Smooth muscle cell of the umbilical artery (primary cell): ENCODE data around the gene HOXA7. TPM values are rescaled to one million over a fixed set of nuclear protein-coding genes. Genes with fewer than 3 reads are reported as not detected.

Experiments used
- total RNA-seq: library from RNA; depleted of rRNA; stranded (reverse); fragments of >200 nt; gene quantifications from 2 replicates; pipeline ENCODE4 v1.2.3, GENCODE V29; 2014

The HOXA7 gene
- 1.0 and 1.8 TPM in 2 replicates for total RNA-seq

DNA sequence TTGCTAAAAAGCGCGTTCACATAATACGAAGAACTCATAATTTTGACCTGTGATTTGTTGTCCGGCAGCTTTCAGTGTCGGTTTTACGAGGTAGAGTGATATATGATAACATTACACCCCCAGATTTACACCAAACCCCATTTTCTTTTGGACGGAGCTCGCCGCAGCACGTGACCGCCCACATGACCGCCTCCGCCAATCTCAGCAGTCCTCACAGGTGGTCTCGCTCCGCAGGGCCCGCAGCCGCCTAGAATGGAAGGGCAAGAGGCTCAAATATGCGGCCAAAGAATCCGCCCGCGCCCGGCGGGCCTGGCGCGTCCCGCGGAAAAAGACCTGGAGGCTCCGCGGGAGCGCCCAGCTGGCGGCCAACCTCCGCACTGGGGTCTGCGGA lies at the start of gene HOXA7:
Gene HOXA7 (minus strand): TSS at position 168 of the 391 bp plus-strand sequence. CDS start 130 bp downstream, at position 38.

DNA sequence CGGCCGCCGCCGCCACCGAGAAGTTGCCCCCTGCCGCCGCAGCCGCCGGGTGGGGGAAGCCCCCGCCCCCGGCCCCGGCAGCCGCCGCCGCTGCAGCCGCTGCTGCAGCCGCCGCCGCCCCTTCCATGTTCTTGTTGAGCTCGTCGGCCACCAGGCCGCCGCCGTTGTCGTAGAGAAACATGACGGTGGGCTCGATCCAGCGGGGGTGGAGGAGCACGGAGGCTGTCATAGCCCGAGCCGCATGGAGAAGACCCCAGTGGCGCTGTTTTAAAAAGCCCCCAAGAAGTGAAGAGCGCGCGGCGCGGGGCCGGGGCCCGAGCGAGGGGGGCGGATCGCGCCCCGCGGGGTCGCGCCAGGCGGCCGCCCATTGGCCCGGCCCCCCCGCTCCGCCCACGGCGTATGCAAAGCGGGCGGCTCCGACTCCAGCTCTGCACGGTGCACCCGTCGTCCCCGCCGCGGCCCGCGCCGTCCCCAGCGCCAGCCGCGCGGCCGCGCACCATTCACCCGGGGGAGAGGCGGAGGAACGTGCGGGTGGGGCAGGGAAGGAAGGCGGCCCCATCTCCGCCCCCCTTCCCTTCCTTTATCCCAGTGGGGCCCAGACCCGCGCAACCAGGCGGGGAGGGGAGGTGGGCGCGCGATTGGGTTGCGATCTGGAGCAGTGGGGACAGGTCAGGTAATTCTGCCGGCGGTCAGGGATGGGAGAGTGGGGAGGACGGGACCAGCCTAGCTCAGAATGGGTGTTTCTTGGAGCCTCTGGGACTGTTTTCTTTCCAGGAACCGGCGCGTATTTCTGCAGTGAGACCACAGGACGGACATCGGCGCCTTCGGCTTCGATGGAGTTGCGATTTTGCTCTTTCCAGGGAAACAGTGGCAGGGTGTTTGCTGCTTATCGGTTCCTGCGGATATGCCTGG lies 43.6 kb upstream of the HOXA7 start, which contains the start of gene HOXA13:
Gene HOXA13 (minus strand): TSS at position 243 of the 912 bp plus-strand sequence. CDS start 14 bp downstream, at position 229.

DNA sequence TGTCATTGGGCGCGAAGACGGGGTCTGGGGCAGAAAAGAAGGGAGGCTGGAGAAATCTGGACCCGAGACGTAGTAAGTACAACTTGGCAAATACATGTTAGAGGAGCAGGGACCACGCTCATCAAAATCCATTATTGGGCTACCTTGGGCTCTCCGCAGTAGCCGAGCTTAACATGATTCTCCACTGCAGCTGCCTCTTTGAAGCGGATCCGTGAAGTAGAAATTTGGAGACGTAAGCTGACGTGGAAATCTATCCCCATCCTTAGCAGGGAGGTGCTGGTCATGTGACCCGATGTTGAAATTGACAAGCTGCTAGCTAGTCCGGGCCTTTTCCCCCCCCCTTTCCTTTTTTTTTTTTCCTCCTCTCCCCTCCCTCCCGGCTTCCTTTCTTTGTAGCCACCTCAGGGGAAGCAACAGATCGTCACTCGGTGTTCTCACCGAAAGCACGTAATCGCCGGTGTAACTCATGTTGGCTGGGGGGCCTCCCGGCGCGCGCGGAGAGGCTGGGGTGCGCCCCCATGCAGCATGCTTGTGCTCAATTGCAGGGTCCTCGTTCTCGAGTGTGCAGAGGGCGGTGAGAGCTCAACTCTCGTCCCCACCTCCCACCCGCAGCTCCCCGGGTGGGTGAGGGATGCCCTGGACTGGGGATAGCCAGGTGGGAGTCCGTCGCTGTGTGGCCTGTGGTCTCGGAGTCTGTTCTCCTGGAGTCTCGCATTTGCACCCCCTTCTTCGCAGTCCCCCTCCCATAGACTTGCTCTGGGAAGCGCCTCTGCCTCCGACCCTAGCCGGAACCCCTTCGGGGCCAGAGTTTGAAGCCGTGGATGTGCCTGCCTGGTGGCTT lies 28.8 kb upstream of the HOXA7 start, which contains the start of gene HOXA11:
Gene HOXA11 (minus strand): TSS at position 220 of the 841 bp plus-strand sequence. CDS start 88 bp downstream, at position 132.

DNA sequence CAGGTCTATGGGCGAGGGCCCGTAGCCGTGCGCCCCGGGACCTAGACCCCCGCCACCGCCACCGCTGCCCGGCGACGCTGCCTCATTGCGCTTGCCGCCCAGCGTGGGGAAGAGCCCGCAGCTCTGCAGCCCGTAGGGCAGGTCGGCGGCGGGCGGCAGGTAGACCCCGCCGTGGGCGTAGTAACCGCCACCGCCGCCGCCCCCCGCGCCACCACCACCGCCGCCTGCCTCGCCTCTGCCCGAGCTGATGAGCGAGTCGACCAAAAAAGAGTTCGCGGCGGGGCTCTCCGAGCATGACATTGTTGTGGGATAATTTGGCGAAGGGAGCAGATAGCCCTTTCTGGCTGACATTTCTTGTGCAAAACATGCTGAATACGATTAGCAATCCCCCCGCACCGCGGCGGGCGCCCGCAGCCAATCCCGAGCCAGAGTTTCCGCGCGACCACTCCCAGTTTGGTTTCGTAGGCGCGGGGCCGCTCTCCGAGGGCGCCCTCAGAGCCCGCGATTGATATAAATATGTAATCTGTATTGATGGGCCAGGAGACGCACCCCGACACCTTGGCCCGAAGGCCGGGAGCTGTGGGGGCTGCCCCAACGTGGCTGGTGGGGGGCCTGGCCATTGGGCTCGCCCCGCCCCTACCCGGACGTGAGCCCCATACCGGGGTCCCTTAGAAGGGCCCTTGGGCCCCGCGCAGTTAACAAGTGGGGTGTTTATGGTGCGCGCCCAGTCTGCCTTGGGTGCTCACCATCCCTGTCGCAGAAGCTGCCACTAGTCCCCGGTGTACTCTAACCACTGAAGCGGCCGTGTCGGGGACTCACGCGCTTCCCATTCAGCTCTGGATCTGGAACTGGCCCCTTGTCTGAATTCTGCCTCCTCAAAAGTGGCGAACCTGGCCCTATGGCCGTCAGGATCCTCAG lies 17.7 kb upstream of the HOXA7 start, which contains the start of gene HOXA10:
Gene HOXA10 (minus strand): TSS at position 365 of the 918 bp plus-strand sequence. CDS start 14 bp downstream, at position 351.

DNA sequence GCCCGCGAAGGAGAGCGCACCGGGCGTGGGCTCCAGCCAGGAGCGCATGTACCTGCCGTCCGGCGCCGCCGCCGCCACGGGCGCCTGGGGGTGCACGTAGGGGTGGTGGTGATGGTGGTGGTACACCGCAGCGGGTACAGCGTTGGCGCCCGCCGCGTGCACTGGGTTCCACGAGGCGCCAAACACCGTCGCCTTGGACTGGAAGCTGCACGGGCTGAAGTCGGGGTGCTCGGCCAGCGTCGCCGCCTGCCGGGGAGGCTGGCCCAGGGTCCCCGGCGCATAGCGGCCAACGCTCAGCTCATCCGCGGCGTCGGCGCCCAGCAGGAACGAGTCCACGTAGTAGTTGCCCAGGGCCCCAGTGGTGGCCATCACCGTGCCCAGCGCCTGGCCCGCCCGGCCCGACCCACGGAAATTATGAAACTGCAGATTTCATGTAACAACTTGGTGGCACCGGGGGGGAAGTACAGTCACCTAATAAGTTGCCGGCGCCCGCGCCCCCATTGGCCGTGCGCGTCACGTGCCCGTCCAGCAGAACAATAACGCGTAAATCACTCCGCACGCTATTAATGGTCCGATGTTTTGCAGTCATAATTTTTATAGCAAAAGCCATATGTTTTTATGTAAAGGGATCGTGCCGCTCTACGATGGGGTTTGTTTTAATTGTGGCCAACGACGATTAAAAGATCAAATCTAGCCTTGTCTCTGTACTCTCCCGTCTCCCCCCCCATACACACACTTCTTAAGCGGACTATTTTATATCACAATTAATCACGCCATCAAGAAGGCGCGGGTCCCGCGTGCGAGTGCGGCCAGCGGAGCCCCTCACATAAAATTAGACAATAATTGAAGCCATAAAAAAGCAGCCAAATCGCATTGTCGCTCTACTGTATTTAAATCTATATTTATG lies 8.9 kb upstream of the HOXA7 start, which contains the start of gene HOXA9:
Gene HOXA9 (minus strand): TSS at position 449 of the 907 bp plus-strand sequence. CDS start 80 bp downstream, at position 369.

DNA sequence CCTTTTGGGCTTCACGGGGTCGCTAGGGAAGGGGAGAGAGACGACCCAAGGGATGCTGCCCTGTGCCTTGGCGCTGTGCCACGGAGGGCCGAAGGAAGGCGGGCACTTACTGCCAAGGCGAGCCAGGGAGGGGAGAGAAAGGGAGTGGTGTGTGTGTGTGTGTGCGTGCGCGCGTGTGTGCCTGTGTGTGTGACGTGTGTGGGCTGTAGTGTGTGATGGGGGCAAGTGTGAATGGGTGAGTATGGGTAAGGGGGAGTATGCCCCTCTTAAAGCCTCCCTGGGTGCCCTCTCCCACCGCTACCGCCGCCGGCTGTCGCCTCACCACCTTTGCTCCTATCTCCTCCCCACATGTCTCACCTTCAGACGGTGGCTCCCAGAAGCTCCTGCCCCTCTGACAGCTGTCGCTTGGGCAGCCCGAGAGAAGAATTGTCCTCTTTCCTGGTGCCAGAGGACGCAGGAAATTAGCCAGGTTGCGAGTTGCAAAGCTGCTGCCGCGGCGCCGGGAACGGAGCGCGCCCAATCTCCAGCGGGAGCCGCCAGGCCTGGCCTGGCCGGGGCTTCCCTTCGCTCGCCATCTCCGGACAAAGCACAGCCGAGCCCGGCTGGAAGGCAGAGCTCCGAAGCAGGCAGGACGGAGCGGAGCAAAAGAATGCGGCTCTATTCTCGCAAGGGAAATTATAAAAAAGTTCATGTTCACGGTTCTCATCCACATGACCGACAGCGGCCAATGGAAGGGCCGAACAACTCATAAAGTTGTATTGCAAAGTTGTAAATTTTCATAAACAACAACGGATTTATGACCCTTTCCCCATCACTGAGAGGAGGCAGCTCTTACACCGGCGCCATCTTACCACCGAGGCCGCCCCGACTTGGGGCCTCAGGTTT lies 4.3 kb downstream of the HOXA7 start, which contains the start of gene HOXA3:
Gene HOXA3 (minus strand): TSS at position 653 of the 885 bp plus-strand sequence. CDS start 41,943 bp downstream, outside the sequence.

DNA sequence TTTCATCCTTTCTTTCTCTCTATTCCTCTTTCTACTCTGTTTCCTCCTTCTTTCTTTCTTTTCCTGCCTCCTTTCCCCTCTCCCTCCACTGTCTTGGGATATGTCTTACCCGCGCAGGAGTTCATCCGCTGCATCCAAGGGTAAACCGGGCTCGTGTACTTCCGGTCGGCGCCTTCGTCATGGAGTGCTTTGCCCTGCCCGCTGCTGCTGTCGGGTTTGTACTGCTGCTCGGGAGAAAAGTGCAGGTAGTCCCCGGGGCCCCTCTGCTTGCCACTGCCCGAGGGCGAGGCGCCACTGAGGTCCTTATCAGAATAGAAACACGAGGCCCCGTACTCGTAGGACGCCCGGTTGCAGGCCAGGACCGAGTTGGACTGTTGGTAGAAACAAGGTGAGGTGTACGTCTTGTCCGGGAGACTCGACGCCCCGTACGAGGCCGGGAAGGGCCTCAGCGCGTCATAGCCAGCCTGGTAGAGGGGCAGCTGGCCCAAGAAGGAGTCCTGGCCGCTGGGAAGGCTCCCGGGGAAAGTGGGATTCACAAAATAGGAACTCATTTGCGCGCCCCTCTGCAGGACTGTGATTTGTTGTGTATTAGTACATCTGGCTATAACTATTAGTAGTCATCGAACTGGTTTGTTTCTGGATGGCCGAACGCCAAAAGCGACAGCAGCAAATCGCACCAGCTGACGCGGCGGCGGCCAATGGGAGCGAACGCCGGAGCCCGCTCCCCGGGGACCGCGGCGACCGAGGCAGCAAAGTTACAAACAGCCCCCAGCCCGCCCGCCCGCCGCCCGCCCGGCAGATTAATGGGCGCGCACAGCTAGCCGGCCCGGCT lies 9.1 kb downstream of the HOXA7 start, which contains the start of gene HOXA6:
Gene HOXA6 (minus strand): TSS at position 576 of the 832 bp plus-strand sequence. CDS start 25 bp downstream, at position 551.

DNA sequence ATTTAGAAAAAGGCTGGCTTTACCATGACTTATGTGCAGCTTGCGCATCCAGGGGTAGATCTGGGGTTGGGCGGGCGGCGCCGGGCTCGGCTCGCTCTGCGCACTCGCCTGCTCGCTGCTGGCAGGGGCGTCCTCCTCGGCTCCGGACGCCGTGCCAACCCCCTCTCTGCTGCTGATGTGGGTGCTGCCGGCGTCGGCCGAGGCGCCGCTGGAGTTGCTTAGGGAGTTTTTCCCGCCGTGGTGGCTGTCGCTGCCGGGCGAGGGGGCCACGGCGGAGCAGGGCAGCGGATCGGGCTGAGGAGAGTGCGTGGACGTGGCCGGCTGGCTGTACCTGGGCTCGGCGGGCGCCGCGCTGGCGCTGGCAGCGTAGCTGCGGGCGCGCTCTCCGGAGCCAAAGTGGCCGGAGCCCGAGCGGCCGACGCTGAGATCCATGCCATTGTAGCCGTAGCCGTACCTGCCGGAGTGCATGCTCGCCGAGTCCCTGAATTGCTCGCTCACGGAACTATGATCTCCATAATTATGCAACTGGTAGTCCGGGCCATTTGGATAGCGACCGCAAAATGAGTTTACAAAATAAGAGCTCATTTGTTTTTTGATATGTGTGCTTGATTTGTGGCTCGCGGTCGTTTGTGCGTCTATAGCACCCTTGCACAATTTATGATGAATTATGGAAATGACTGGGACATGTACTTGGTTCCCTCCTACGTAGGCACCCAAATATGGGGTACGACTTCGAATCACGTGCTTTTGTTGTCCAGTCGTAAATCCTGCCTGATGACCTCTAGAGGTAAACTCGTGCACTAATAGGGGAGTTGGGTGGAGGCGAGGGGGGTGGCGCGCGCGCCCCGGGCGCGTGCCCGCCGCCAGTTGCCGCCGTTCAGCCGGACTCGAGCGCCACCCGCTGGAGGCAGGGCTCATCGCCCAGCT lies 13.2 kb downstream of the HOXA7 start, which contains the start of gene HOXA5:
Gene HOXA5 (minus strand): TSS at position 659 of the 927 bp plus-strand sequence. CDS start 74 bp downstream, at position 585.

DNA sequence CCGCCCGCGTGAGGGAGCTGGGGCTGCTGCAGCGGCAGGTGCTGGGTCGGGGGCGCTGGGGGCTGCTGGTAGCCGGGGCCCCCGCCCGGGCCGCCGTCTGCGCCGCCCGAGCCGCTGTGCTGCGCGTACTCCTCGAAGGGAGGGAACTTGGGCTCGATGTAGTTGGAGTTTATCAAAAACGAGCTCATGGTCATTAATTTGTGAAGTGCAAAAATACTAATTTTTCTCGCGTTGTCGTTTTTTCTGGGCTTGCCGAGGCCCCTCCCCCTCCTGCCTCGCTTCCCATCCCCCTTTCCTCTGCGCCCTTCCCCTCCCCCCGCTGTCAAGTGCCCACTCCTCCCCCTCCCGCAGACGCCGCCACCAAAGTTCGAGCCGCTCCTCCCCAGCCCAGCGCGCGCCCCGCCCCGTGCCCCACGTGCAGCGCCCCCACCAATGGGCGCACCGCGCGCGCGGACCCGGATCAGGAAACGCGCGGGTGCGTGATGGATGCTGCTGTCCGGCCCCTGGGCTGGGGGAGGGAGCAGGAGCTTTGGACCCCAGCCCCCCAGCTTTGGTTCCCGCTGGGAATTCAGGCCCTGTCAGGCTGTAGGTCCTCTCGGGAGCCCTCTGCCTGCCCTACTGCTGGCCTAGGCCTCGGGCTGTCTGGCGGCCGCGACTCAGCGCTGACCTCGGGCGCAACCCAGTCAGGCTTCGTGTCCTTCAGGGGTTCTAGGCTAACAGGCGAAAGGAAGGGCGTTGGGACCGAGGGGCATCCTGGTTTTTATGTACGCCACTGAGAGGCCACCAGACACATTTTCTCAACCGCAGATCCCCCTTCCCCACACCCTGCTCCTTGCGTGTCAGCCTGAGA lies 25.7 kb downstream of the HOXA7 start, which contains the start of gene HOXA4:
Gene HOXA4 (minus strand): TSS at position 218 of the 850 bp plus-strand sequence. CDS start 24 bp downstream, at position 194.

Other genes starting within 250 kb of the HOXA7 start
- gene HOXA1, start 60.7 kb downstream of the HOXA7 start, total RNA-seq, result 0.59 and 1.2 TPM in 2 replicates
- 0.30 and 0.32 TPM in 2 replicates for gene HOXA2, start 54.0 kb downstream of the HOXA7 start, total RNA-seq
- gene HOXA4, start 25.9 kb downstream of the HOXA7 start, total RNA-seq, result 0.60 and 0.89 TPM in 2 replicates
- gene HOXA5, start 13.0 kb downstream of the HOXA7 start, total RNA-seq, result 1.8 and 2.7 TPM in 2 replicates
- 3.6 and 5.8 TPM in 2 replicates for gene HOXA6, start 8.9 kb downstream of the HOXA7 start, total RNA-seq
- 3.1 and 6.8 TPM in 2 replicates for gene HOXA3, start 4.1 kb downstream of the HOXA7 start, total RNA-seq
- gene HOXA9, start 8.9 kb upstream of the HOXA7 start, total RNA-seq, result 8.6 and 13.5 TPM in 2 replicates
- gene HOXA10, start 17.6 kb upstream of the HOXA7 start, total RNA-seq, result 13.7 and 26.7 TPM in 2 replicates
- gene HOXA11, start 28.6 kb upstream of the HOXA7 start, total RNA-seq, result 13.2 and 13.4 TPM in 2 replicates
- gene HOXA13, start 43.4 kb upstream of the HOXA7 start, total RNA-seq, result 6.8 and 10.0 TPM in 2 replicates
- 0.09 TPM in 1 of 2 replicates, not detected in the other for gene EVX1, start 86.1 kb upstream of the HOXA7 start, total RNA-seq